Smooth muscle cell (in vitro differentiated cells): ENCODE results near the gene TBPL1. TPM values are rescaled to one million over a fixed set of nuclear protein-coding genes. Genes with fewer than 3 reads are reported as not detected.

ENCODE experiments used
- DNase-seq: peaks from one replicate; lab custom pipeline; 2025; ENCODE audit not compliant: unreplicated experiment; lab: John Stamatoyannopoulos, UW
- H2AFZ ChIP-seq: fragments of 200-600 bp; sonication (generic); 2 replicates; pipeline ENCODE4 v1.6.0; 2016; ENCODE audit warnings: antibody characterized with exemption, low read depth, mild to moderate bottlenecking
- H3F3A ChIP-seq: fragments of 200-600 bp; sonication (generic); 2 replicates; pipeline ENCODE4 v1.6.0; 2017; ENCODE audit warnings: antibody characterized with exemption, low read depth
- H3K27ac ChIP-seq: fragments of 200-600 bp; sonication (generic); 2 replicates; pipeline ENCODE4 v1.5.1; 2016; ENCODE audit warnings: low read depth, mild to moderate bottlenecking
- H3K27me3 ChIP-seq: fragments of 200-600 bp; sonication (generic); 2 replicates; pipeline ENCODE4 v1.6.1; 2016; ENCODE audit warnings: low read depth, mild to moderate bottlenecking
- H3K36me3 ChIP-seq: fragments of 200-600 bp; sonication (generic); 2 replicates; pipeline ENCODE4 v1.5.1; 2016; ENCODE audit warnings: low read depth
- H3K4me1 ChIP-seq: fragments of 200-600 bp; sonication (generic); 2 replicates; pipeline ENCODE4 v1.5.1; 2016; ENCODE audit warnings: low read depth
- H3K4me2 ChIP-seq: fragments of 200-600 bp; sonication (generic); 2 replicates; pipeline ENCODE4 v1.6.0; 2016; ENCODE audit warnings: mild to moderate bottlenecking
- H3K4me3 ChIP-seq: fragments of 200-600 bp; sonication (generic); 2 replicates; pipeline ENCODE4 v1.5.1; 2016; ENCODE audit warnings: mild to moderate bottlenecking
- H3K79me2 ChIP-seq: fragments of 200-600 bp; sonication (generic); 2 replicates; pipeline ENCODE4 v1.6.0; 2016; ENCODE audit warnings: low read depth, mild to moderate bottlenecking
- H3K9ac ChIP-seq: fragments of 200-600 bp; sonication (generic); 2 replicates; pipeline ENCODE4 v1.6.0; 2016; ENCODE audit warnings: low read depth
- H3K9me3 ChIP-seq: fragments of 200-600 bp; sonication (generic); replicated peaks from 2 replicates; pipeline ENCODE4 v1.5.1; 2016; ENCODE audit warnings: low read depth
- H4K20me1 ChIP-seq: fragments of 200-600 bp; sonication (generic); 2 replicates; pipeline ENCODE4 v1.6.0; 2016; ENCODE audit warnings: low read depth
- WGBS: methylation state at CpG from one replicate; pipeline ENCODE4 v1.1.7; 2016; ENCODE audit warnings: low lambda C conversion rate; 5-methylcytosine and 5-hydroxymethylcytosine counted together
- polyA plus RNA-seq: library from polyadenylated mRNA; unstranded; fragments of >200 nt; fragmentation: Nextera tagmentation; extraction: Ambion mirVana; gene quantifications from 2 replicates; pipeline ENCODE4 v1.2.1, GENCODE V29; 2016
- total RNA-seq: library from RNA; depleted of rRNA; stranded (reverse); fragments of >200 nt; gene quantifications from 2 replicates; pipeline ENCODE4 v1.2.3, GENCODE V29; 2014
- TF ChIP-seq, protein P1 (sequence below): fragments of 200-600 bp; sonication (generic); IDR thresholded peaks from 2 replicates; pipeline ENCODE4 v1.5.1; 2017; ENCODE audit warnings: borderline replicate concordance, mild to moderate bottlenecking, antibody characterized with exemption; ENCODE audit not compliant: insufficient read depth, poor library complexity, severe bottlenecking

The TBPL1 gene
- total and polyA plus RNA-seq, 2 experiments from 2014 or later: 35.2 to 46.9 TPM

GRCh38 chr6:133969285-133969920 is 16.4 kb downstream of the TBPL1 start:
- H3K79me2 ChIP-seq: peaks cover 78% of the 10 kb centered on the region

DNA sequence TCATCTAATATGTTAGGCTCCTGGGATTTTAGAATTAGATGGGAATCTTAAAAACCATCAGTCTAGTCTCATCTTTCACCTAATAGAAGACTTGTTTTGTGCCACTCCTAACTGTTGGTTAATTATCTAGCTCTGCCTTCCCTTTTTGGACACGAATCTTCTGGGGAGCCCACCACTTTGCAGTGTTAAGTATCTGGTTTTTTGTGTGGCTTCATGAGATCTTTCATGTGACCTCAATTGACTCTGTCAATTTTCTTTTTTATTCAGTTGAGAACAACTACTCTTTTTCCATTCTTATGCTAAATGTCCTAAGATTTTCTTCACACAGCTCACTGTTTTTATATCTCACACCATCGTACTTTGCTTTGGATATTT is 16.9 kb downstream of the TBPL1 start:
- Histone ChIP-seq H3K4me1 (no peaks in the 10 kb centered on the region), H3K79me2 (peaks cover 78% of the 10 kb centered on the region), H3K9ac (peak overlapping the region; percentile 10), H3K9me3 (no peaks in the 10 kb centered on the region), H2AFZ (no peak overlapping the region), H4K20me1 (peaks cover 90% of the 10 kb centered on the region), H3K4me3 (no peak overlapping the region), H3K27me3 (no peaks in the 10 kb centered on the region), H3K4me2 (no peak overlapping the region), H3F3A (no peaks in the 10 kb centered on the region), H3K27ac (no peak overlapping the region), H3K36me3 (no peaks in the 10 kb centered on the region)
- WGBS: 85% methylated on average over 2 of the region's 2 CpGs
- no peak for DNase-seq
- TF ChIP-seq, protein P1, sequence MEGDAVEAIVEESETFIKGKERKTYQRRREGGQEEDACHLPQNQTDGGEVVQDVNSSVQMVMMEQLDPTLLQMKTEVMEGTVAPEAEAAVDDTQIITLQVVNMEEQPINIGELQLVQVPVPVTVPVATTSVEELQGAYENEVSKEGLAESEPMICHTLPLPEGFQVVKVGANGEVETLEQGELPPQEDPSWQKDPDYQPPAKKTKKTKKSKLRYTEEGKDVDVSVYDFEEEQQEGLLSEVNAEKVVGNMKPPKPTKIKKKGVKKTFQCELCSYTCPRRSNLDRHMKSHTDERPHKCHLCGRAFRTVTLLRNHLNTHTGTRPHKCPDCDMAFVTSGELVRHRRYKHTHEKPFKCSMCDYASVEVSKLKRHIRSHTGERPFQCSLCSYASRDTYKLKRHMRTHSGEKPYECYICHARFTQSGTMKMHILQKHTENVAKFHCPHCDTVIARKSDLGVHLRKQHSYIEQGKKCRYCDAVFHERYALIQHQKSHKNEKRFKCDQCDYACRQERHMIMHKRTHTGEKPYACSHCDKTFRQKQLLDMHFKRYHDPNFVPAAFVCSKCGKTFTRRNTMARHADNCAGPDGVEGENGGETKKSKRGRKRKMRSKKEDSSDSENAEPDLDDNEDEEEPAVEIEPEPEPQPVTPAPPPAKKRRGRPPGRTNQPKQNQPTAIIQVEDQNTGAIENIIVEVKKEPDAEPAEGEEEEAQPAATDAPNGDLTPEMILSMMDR: no peak

More at GRCh38 chr6:133969285-133969920, 16.4 kb downstream of the TBPL1 start:
- no peak for DNase-seq
- H3K9ac ChIP-seq: peak overlapping the region; percentile 10
- H3K4me1 ChIP-seq: no peaks in the 10 kb centered on the region
- H3F3A ChIP-seq: no peaks in the 10 kb centered on the region
- 94% methylated on average over 1 of the region's 1 CpG for WGBS
- peaks cover 90% of the 10 kb centered on the region for H4K20me1 ChIP-seq
- no peak overlapping the region for H2AFZ ChIP-seq
- H3K36me3 ChIP-seq: no peaks in the 10 kb centered on the region
- H3K27me3 ChIP-seq: no peaks in the 10 kb centered on the region
- no peak overlapping the region for H3K4me3 ChIP-seq
- TF ChIP-seq, protein P1: no peak
- H3K4me2 ChIP-seq: no peak overlapping the region
- no peak overlapping the region for H3K27ac ChIP-seq
- H3K9me3 ChIP-seq: no peaks in the 10 kb centered on the region

DNA sequence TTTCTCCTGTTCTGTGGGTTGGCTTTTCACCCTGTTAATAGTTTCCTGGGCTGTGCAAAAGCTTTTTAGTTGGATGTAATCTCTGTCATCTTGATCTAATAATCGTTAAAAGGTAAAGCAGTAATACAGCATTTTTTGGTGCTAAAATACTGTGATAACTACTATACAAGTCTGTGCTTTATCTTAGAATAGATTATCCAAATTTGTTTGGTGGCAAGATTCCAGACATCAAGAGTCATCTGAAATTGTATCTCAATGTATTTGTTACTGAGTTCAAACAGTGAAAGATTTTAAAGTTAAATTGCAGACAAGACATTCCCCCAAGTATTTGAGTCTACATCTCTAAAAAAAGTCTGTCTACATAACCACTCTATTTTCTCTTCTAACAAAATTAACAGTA is 18.8 kb downstream of the TBPL1 start:
- Histone ChIP-seq H3K27me3 (no peaks in the 10 kb centered on the region), H3K9me3 (no peaks in the 10 kb centered on the region), H3K27ac (no peak overlapping the region), H2AFZ (no peak overlapping the region), H3K36me3 (no peaks in the 10 kb centered on the region), H3K4me3 (no peak overlapping the region), H4K20me1 (peaks cover 90% of the 10 kb centered on the region), H3F3A (no peaks in the 10 kb centered on the region), H3K79me2 (peaks cover 79% of the 10 kb centered on the region), H3K4me2 (no peak overlapping the region), H3K4me1 (no peaks in the 10 kb centered on the region), H3K9ac (peak overlapping the region; percentile 14)
- 75% methylated on average over 1 of the region's 1 CpG for WGBS
- TF ChIP-seq, protein P1: no peak
- DNase-seq: no peak

DNA sequence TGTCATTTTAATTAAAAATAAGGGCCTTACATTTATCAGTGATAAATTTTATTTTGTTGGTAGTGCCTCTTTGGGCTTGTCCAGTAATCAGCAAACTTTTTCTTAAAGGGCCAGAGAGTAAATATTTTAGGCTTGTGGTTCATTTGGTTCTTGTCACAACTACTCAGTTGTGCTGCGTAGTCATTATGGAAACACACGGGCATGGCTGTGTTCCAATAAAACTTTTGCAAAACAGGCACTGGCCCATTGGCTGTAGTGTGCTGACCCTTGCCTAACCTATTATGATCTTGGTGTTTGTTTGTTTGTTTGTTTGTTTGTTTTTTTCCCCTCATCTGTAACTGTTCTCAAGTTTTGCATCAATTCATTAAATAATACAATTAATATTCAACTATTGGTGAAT is 19.4 kb downstream of the TBPL1 start:
- WGBS: 57% methylated on average over 2 of the region's 2 CpGs
- H4K20me1 ChIP-seq: peaks cover 90% of the 10 kb centered on the region
- no peaks in the 10 kb centered on the region for H3F3A ChIP-seq
- H3K4me2 ChIP-seq: no peak overlapping the region
- no peak overlapping the region for H3K27ac ChIP-seq
- H3K27me3 ChIP-seq: no peaks in the 10 kb centered on the region
- peaks cover 80% of the 10 kb centered on the region for H3K79me2 ChIP-seq
- DNase-seq: no peak
- no peak overlapping the region for H2AFZ ChIP-seq
- H3K9me3 ChIP-seq: no peaks in the 10 kb centered on the region
- no peak overlapping the region for H3K4me3 ChIP-seq
- TF ChIP-seq, protein P1: no peak
- H3K4me1 ChIP-seq: no peaks in the 10 kb centered on the region
- no peaks in the 10 kb centered on the region for H3K36me3 ChIP-seq
- peak overlapping the region; percentile 14 for H3K9ac ChIP-seq
